A673 (cell line): ENCODE data around the gene MATN4. TPM values are rescaled to one million over a fixed set of nuclear protein-coding genes. Genes with fewer than 3 reads are reported as not detected.

Experiments
- BruUV-seq: library from RNA; stranded (reverse); fragments of 400-500 nt; replicated peaks from 2 replicates; lab custom pipeline; 2021; lab: Mats Ljungman, UMichigan
- CTCF ChIA-PET: fragments of 300-600 bp; sonication (Branson Sonifier 250); formaldehyde crosslinking; loops from one replicate; lab custom pipeline; 2022; ENCODE audit warnings: antibody characterized with exemption; lab: Charles Lee
- POLR2A ChIA-PET: fragments of 300-600 bp; sonication (Branson Sonifier 250); formaldehyde crosslinking; loops from one replicate; lab custom pipeline; 2022; ENCODE audit warnings: antibody characterized with exemption; ENCODE audit not compliant: low non-redundant PET; lab: Charles Lee
- DNase-seq: peaks from one replicate; pipeline ENCODE4 v3.0.0-alpha.2; 2015; ENCODE audit warnings: low spot score
- H3K27ac ChIP-seq: fragments of 200-600 bp; sonication (generic); 2 replicates; pipeline ENCODE4 v1.5.1; 2016; ENCODE audit warnings: mixed run types, low read depth, mild to moderate bottlenecking, mixed read lengths, antibody characterized with exemption, low read length; ENCODE audit not compliant: poor library complexity, severe bottlenecking
- H3K27me3 ChIP-seq: fragments of 200-600 bp; sonication (generic); replicated peaks from 2 replicates; pipeline ENCODE4 v1.6.1; 2017; ENCODE audit warnings: mixed run types, low read depth, mild to moderate bottlenecking, mixed read lengths, antibody characterized with exemption, low read length; ENCODE audit not compliant: insufficient read depth, poor library complexity
- H3K36me3 ChIP-seq: fragments of 200-600 bp; sonication (generic); 2 replicates; pipeline ENCODE4 v1.6.1; 2016; ENCODE audit warnings: mixed run types, mild to moderate bottlenecking, mixed read lengths, antibody characterized with exemption, low read length; ENCODE audit not compliant: insufficient read depth, poor library complexity, severe bottlenecking
- H3K4me1 ChIP-seq: fragments of 200-600 bp; sonication (generic); 2 replicates; pipeline ENCODE4 v1.6.1; 2017; ENCODE audit warnings: mixed run types, mild to moderate bottlenecking, mixed read lengths, antibody characterized with exemption, low read length; ENCODE audit not compliant: insufficient read depth, poor library complexity, severe bottlenecking
- H3K4me3 ChIP-seq: fragments of 200-600 bp; sonication (generic); 2 replicates; pipeline ENCODE4 v1.5.1; 2016; ENCODE audit warnings: low read depth, mixed run types, mild to moderate bottlenecking, mixed read lengths, low read length; ENCODE audit not compliant: poor library complexity, severe bottlenecking
- H3K9me3 ChIP-seq: fragments of 200-600 bp; sonication (generic); 2 replicates; pipeline ENCODE4 v1.6.1; 2016; ENCODE audit warnings: mixed run types, low read depth, mild to moderate bottlenecking, mixed read lengths, antibody characterized with exemption, low read length; ENCODE audit not compliant: poor library complexity, severe bottlenecking
- EZH2 ChIP-seq: fragments of 200-600 bp; sonication (generic); IDR thresholded peaks from 2 replicates; pipeline ENCODE4 v1.6.1; 2017; ENCODE audit warnings: borderline replicate concordance, low read depth, mild to moderate bottlenecking, mixed read lengths, antibody characterized with exemption, low read length; ENCODE audit not compliant: poor library complexity, severe bottlenecking
- intact Hi-C: fragments of 100-400 bp; cut with micrococcal nuclease; formaldehyde crosslinking; loops from one replicate; pipeline ENCODE4 v1.10.0; 2022; ENCODE audit not compliant: unreplicated experiment
- total RNA-seq: library from RNA; stranded (reverse); gene quantifications from 2 replicates; pipeline ENCODE4 v1.2.3, GENCODE V29; 2021
- TF ChIP-seq, protein P1 (sequence below): fragments of 300-800, 200-600 bp; sonication (generic); conservative IDR thresholded peaks from 2 replicates; pipeline ENCODE4 v1.5.1; 2017; ENCODE audit warnings: low read depth, mild to moderate bottlenecking, antibody characterized with exemption, low read length, moderate library complexity, mixed read lengths

The MATN4 gene
- total RNA-seq, 1 experiment from 2014 or later: 0.28 TPM

DNA sequence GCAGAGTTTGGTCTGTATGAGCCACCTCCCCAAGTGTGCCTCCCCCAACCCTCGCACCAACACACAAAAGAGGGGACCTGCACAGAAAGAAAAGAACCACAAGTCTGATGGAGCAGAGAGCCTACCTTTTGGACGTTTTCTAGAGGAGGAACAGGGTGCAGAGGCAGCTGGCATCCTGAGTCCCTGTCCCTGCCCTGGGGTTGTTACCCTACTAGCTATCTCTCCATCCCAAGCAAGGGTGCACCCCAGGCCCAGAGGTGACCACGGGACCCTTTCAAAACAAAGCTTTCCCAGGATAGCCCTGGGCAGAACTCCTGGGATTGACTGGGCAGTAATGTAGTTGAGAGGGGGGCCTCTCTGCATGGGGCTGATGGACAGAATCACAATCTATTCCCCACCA lies 9.7 kb upstream of the MATN4 start:
- no peak overlapping the region for H3K4me3 ChIP-seq
- H3K9me3 ChIP-seq: no peaks in the 10 kb centered on the region
- TF ChIP-seq EZH2: no peak
- TF ChIP-seq, protein P1, sequence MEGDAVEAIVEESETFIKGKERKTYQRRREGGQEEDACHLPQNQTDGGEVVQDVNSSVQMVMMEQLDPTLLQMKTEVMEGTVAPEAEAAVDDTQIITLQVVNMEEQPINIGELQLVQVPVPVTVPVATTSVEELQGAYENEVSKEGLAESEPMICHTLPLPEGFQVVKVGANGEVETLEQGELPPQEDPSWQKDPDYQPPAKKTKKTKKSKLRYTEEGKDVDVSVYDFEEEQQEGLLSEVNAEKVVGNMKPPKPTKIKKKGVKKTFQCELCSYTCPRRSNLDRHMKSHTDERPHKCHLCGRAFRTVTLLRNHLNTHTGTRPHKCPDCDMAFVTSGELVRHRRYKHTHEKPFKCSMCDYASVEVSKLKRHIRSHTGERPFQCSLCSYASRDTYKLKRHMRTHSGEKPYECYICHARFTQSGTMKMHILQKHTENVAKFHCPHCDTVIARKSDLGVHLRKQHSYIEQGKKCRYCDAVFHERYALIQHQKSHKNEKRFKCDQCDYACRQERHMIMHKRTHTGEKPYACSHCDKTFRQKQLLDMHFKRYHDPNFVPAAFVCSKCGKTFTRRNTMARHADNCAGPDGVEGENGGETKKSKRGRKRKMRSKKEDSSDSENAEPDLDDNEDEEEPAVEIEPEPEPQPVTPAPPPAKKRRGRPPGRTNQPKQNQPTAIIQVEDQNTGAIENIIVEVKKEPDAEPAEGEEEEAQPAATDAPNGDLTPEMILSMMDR: no peak
- no TSS peak for BruUV-seq
- peaks cover 4% of the 10 kb centered on the region for H3K27me3 ChIP-seq
- H3K36me3 ChIP-seq: no peaks in the 10 kb centered on the region
- ChIA-PET CTCF (interaction anchor here (0.6 to 2.0 kb wide), 3 partner anchors 18 to 132 kb away, joined by 3 to 6 read pairs (median 5); no protein-coding TSS in a partner anchor), POLR2A (no interaction called here)
- H3K4me1 ChIP-seq: peaks cover 7% of the 10 kb centered on the region
- intact Hi-C loops: loop anchor here (5.0 kb wide), 1 partner anchor 454 kb away; no protein-coding TSS in a partner anchor
- no peak for DNase-seq
- no peak overlapping the region for H3K27ac ChIP-seq

DNA sequence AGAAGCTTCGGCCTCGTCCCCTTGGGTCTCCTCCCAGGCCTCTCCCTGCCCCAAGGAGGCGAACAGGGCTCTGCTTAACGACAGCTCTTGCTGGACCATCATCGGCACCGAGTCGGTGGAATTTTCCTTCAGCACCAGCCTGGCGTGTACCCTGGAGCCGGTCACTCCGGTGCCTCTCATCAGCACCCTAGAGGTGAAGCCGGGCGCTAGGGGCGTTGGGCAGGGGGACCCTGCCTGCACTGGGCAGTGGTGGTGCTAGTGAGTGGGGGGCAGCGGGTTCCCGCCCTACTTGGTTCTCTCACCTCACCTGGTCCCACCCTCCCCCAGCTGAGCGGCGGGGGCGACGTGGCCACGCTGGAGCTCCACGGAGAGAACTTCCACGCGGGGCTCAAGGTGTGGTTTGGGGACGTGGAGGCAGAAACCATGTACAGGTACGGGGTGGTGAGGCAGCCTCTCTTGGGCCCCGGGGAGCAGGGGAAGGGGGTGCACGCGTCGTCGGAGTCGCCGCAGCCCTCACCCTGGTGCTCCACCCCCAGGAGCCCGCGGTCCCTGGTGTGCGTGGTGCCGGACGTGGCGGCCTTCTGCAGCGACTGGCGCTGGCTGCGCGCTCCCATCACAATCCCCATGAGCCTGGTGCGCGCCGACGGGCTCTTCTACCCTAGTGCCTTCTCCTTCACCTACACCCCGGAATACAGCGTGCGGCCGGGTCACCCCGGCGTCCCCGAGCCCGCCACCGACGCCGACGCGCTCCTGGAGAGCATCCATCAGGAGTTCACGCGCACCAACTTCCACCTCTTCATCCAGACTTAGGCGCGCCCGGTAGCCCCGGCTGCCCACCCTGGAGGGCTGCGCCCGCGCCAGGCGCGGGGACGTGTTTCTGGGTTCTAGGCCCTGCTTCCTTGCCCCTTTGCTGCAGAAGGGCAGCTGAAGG lies 8.3 kb upstream of the MATN4 start:
- TF ChIP-seq EZH2: no peak
- TF ChIP-seq, protein P1: no peak
- intact Hi-C loops: loop anchor here (5.0 kb wide), 1 partner anchor 456 kb away; no protein-coding TSS in a partner anchor
- Histone ChIP-seq H3K36me3 (no peaks in the 10 kb centered on the region), H3K9me3 (no peaks in the 10 kb centered on the region), H3K4me1 (peaks cover 7% of the 10 kb centered on the region), H3K27ac (no peak overlapping the region), H3K4me3 (no peak overlapping the region), H3K27me3 (peaks cover 4% of the 10 kb centered on the region)
- DNase-seq: no peak
- ChIA-PET POLR2A (no interaction called here), CTCF (interaction anchor here (1.0 kb wide), 1 partner anchor 58 kb away, joined by 3 read pairs; no protein-coding TSS in a partner anchor)
- BruUV-seq: no TSS peak

DNA sequence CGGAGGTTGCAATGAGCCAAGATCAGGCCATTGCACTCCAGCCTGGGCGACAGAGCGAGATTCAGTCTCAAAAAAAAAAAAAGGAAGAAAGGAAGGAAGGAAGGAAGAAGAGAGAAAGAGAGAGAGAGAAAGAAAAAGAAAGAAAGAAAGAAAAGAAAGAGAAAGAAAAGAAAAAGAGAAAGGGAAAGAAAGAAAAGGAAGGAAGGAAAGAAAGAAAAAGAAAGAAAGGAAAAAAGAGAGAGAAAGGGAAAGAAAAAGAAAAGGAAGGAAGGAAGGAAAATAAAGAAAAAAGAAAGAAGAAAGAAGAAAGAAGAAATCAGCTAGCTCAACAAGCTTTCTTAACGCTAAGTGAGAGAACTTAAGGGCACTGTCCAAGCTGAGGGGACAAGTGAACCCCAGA lies 7.6 kb upstream of the MATN4 start:
- Histone ChIP-seq H3K27me3 (peaks cover 4% of the 10 kb centered on the region), H3K9me3 (no peaks in the 10 kb centered on the region), H3K27ac (no peak overlapping the region), H3K36me3 (no peaks in the 10 kb centered on the region), H3K4me1 (peaks cover 7% of the 10 kb centered on the region), H3K4me3 (no peak overlapping the region)
- no TSS peak for BruUV-seq
- DNase-seq: no peak
- CTCF ChIA-PET: interaction anchor here (1.0 kb wide), 1 partner anchor 58 kb away, joined by 3 read pairs; no protein-coding TSS in a partner anchor
- intact Hi-C loops: loop anchor here (5.0 kb wide), 1 partner anchor 457 kb away; no protein-coding TSS in a partner anchor
- TF ChIP-seq, protein P1: no peak
- TF ChIP-seq EZH2: no peak
- POLR2A ChIA-PET: no interaction called here
